K562 (cell line): ENCODE results near the gene PTGIS. TPM values are rescaled to one million over a fixed set of nuclear protein-coding genes. Genes with fewer than 3 reads are reported as not detected.

Experiments used
- ATAC-seq: fragments of 200-7000 bp; cut with Tn5 transposase; 3 replicates; pipeline ENCODE4 v1.9.1; 2020; ENCODE audit warnings: moderate library complexity
- BruUV-seq: library from RNA; stranded (reverse); fragments of 400-500 nt; replicated peaks from 2 replicates; lab custom pipeline; 2021; lab: Mats Ljungman, UMichigan
- CTCF ChIA-PET: fragments of 300-600 bp; formaldehyde crosslinking; extraction: SDS; loops from one replicate; lab custom pipeline; 2021; ENCODE audit warnings: low intra/inter-chr PET ratio; lab: Yijun Ruan, JAX
- POLR2A ChIA-PET: fragments of 300-600, 350-650 bp; sonication (Branson Sonifier 250); formaldehyde crosslinking; extraction: SDS; loops from one replicate; lab custom pipeline; 2021; ENCODE audit warnings: antibody characterized with exemption, inconsistent platforms; lab: Yijun Ruan, JAX
- DNase-seq, 4 experiments: peaks; one replicate each; pipeline versions ENCODE4 v3.0.0 to v3.0.0-alpha.2; 2011 to 2018; ENCODE audit warnings: low spot score in 3 of 4, mixed read lengths in 3 of 4; ENCODE audit errors: extremely low read depth in 1 of 4
- FAIRE-seq: peaks from 2 replicates; lab custom pipeline; 2011; peaks lifted over from hg19 to GRCh38; lab: Jason Lieb, UNC
- H2AFZ ChIP-seq: 2 replicates; pipeline ENCODE4 v1.6.0; 2011; ENCODE audit warnings: low read depth, low read length, control low read depth, inconsistent platforms
- H3K27ac ChIP-seq: fragments of 200-600 bp; 3 replicates; pipeline ENCODE4 v1.8.0; 2011; ENCODE audit warnings: low read depth, mild to moderate bottlenecking, control low read depth, inconsistent platforms, low read length, moderate library complexity, mixed read lengths; ENCODE audit errors: extremely low read depth
- H3K27me3 ChIP-seq, 2 experiments: fragments of 300-600 bp in 1 of 2; 2 replicates in 1 of 2; 3 replicates in 1 of 2; pipeline versions ENCODE4 v1.6.0 to v1.8.0; 2011; ENCODE audit warnings: inconsistent platforms in 2 of 2, low read length in 2 of 2, mild to moderate bottlenecking in 1 of 2, mixed read lengths in 1 of 2, moderate library complexity in 1 of 2; ENCODE audit not compliant: control insufficient read depth in 2 of 2, insufficient read depth in 2 of 2
- H3K36me3 ChIP-seq: fragments of 300-600 bp; 3 replicates; pipeline ENCODE4 v1.8.0; 2011; ENCODE audit warnings: mild to moderate bottlenecking, low read length, inconsistent platforms; ENCODE audit not compliant: control insufficient read depth, insufficient read depth
- H3K4me1 ChIP-seq, 2 experiments: fragments of 200-600 bp in 1 of 2; replicated peaks in 1 of 2; 2 replicates in 1 of 2; 3 replicates in 1 of 2; pipeline versions ENCODE4 v1.5.1 to v1.8.0; 2011; ENCODE audit warnings: inconsistent platforms in 2 of 2, low read length in 2 of 2, mild to moderate bottlenecking in 1 of 2, mixed read lengths in 1 of 2, moderate library complexity in 1 of 2; ENCODE audit not compliant: control insufficient read depth in 2 of 2, insufficient read depth in 2 of 2
- H3K4me2 ChIP-seq: 2 replicates; pipeline ENCODE4 v1.6.1; 2011; ENCODE audit warnings: low read length, control low read depth, inconsistent platforms, mixed read lengths; ENCODE audit not compliant: insufficient read depth
- H3K4me3 ChIP-seq: fragments of 200-600 bp; sonication (generic), shearing (Covaris generic); 2 replicates; pipeline ENCODE4 v1.5.1; 2016; ENCODE audit warnings: control low read depth, inconsistent platforms
- H3K79me2 ChIP-seq: fragments of 200-600 bp; 3 replicates; pipeline ENCODE4 v1.8.0; 2011; ENCODE audit warnings: low read length, inconsistent platforms; ENCODE audit not compliant: control insufficient read depth, insufficient read depth
- H3K9ac ChIP-seq, 2 experiments: 2 replicates each; pipeline versions ENCODE4 v1.6.0 to v1.6.1; 2011; ENCODE audit warnings: low read depth in 2 of 2, low read length in 2 of 2, control low read depth in 1 of 2, inconsistent platforms in 1 of 2, mild to moderate bottlenecking in 1 of 2, mixed read lengths in 1 of 2; ENCODE audit not compliant: insufficient read depth in 1 of 2
- H3K9me1 ChIP-seq: one replicate; pipeline ENCODE4 v1.6.0; 2011; ENCODE audit warnings: inconsistent platforms, mild to moderate bottlenecking, low read length, moderate library complexity; ENCODE audit not compliant: control insufficient read depth, insufficient read depth
- H3K9me3 ChIP-seq: replicated peaks from 2 replicates; pipeline ENCODE4 v1.5.1; 2011; ENCODE audit warnings: low read depth, low read length, inconsistent platforms; ENCODE audit not compliant: control insufficient read depth, insufficient read depth
- H4K20me1 ChIP-seq: replicated peaks from 2 replicates; pipeline ENCODE4 v1.6.1; 2011; ENCODE audit warnings: low read length, inconsistent platforms, mixed read lengths; ENCODE audit not compliant: control insufficient read depth, insufficient read depth
- CREB1 ChIP-seq, 2 experiments: sonication (generic) in 1 of 2; formaldehyde crosslinking in 1 of 2; IDR thresholded peaks; 2 replicates each; pipeline versions ENCODE4 v1.6.1 to v1.8.0; 2012 to 2022; ENCODE audit warnings: inconsistent platforms in 1 of 2, mild to moderate bottlenecking in 1 of 2, missing genetic modification reagents in 1 of 2, moderate library complexity in 1 of 2
- CXXC5 ChIP-seq: fragments of 250-450 bp; sonication (Bioruptor Pico); IDR thresholded peaks from 2 replicates; pipeline ENCODE4 v1.8.0; 2022; ENCODE audit warnings: inconsistent platforms, mild to moderate bottlenecking, moderate library complexity
- ELF4 ChIP-seq: fragments of 450-650 bp; formaldehyde crosslinking; IDR thresholded peaks from 2 replicates; pipeline ENCODE4 v1.4.0; 2022; ENCODE audit warnings: missing genetic modification characterization
- GATAD2B ChIP-seq: fragments of 450-650 bp; IDR thresholded peaks from 2 replicates; pipeline ENCODE4 v1.6.1; 2017; ENCODE audit warnings: mild to moderate bottlenecking, borderline replicate concordance
- HIVEP1 ChIP-seq: fragments of 250-450 bp; sonication (Bioruptor Pico); IDR thresholded peaks from 2 replicates; pipeline ENCODE4 v1.4.0; 2020; ENCODE audit warnings: mild to moderate bottlenecking
- HMG20A ChIP-seq: fragments of 450-650 bp; formaldehyde crosslinking; conservative IDR thresholded peaks from 2 replicates; pipeline ENCODE4 v1.4.0; 2020; ENCODE audit warnings: mild to moderate bottlenecking, mixed read lengths
- KAT7 ChIP-seq: sonication (generic); formaldehyde crosslinking; IDR thresholded peaks from 2 replicates; pipeline ENCODE4 v1.8.0; 2022; ENCODE audit warnings: missing genetic modification reagents, mild to moderate bottlenecking, borderline replicate concordance
- MCM3 ChIP-seq: fragments of 450-650 bp; IDR thresholded peaks from 2 replicates; pipeline ENCODE4 v1.6.1; 2016
- NR3C1 ChIP-seq: sonication (generic); formaldehyde crosslinking; IDR thresholded peaks from 2 replicates; pipeline ENCODE4 v1.8.1; 2022; ENCODE audit warnings: missing genetic modification reagents
- PRMT5 ChIP-seq: sonication (generic); formaldehyde crosslinking; IDR thresholded peaks from 2 replicates; pipeline ENCODE4 v1.5.0; 2020; ENCODE audit warnings: missing genetic modification reagents
- RBFOX2 ChIP-seq: fragments of 200-400 bp; formaldehyde crosslinking; IDR thresholded peaks from 2 replicates; pipeline ENCODE4 v1.6.1; 2017; ENCODE audit warnings: low read depth, mild to moderate bottlenecking, low read length, moderate library complexity
- RFX5 ChIP-seq: IDR thresholded peaks from 2 replicates; pipeline ENCODE4 v1.6.1; 2011; ENCODE audit warnings: low read depth, mild to moderate bottlenecking, improper control_type of control experiment, low read length
- SREBF1 ChIP-seq: fragments of 150-350 bp; IDR thresholded peaks from 2 replicates; pipeline ENCODE4 v1.6.1; 2014; ENCODE audit warnings: antibody characterized with exemption, low read depth, low read length, borderline replicate concordance
- ZNF121 ChIP-seq: sonication (generic); formaldehyde crosslinking; conservative IDR thresholded peaks from 2 replicates; pipeline ENCODE4 v1.8.0; 2022; ENCODE audit warnings: missing genetic modification reagents
- WGBS: fragments of 100-300 bp; shearing (Covaris generic); methylation state at CpG from one replicate; pipeline ENCODE4 v1.1.6; 2016; ENCODE audit warnings: low coverage, mixed read lengths; ENCODE audit not compliant: insufficient coverage; ENCODE audit errors: missing lambda C conversion rate; 5-methylcytosine and 5-hydroxymethylcytosine counted together
- in situ Hi-C: fragments of 300-500 bp; cut with MboI; formaldehyde crosslinking; loops from 4 replicates; pipeline ENCODE4 v1.15.0; 2018; ENCODE audit warnings: inconsistent platforms, mixed read lengths
- intact Hi-C: fragments of 100-400 bp; cut with micrococcal nuclease; formaldehyde crosslinking; loops from 2 replicates; pipeline ENCODE4 v1.14.2; 2022
- polyA plus RNA-seq, 8 experiments: library from polyadenylated mRNA; depleted of rRNA in 4 of 8; stranded (reverse) in 5 of 8; unstranded in 3 of 8; fragments of >200 nt; fragmentation: Nextera tagmentation in 2 of 8; fragmentation: Illumina TruSeq in 1 of 8; extraction: Ambion mirVana in 2 of 8; extraction: Trizol in 1 of 8; gene quantifications; 2 replicates each; pipeline versions ENCODE4 v1.2.1 to v1.2.3, GENCODE V29; 2011 to 2014; ENCODE audit warnings: inconsistent platforms in 1 of 8, missing spikeins in 1 of 8
- total RNA-seq, 7 experiments: library from RNA; depleted of rRNA in 6 of 7; stranded (reverse); fragments of >200 nt in 6 of 7; fragmentation: Illumina TruSeq in 2 of 7; extraction: Trizol in 2 of 7; gene quantifications; 2 replicates each; pipeline versions ENCODE4 v1.2.1 to v1.2.3, GENCODE V29; 2011 to 2021; ENCODE audit warnings: low replicate concordance in 1 of 7
- TF ChIP-seq, protein P1 (sequence below): fragments of 250-450 bp; sonication (Bioruptor Pico); IDR thresholded peaks from 2 replicates; pipeline ENCODE4 v1.4.0; 2020; ENCODE audit warnings: mild to moderate bottlenecking, moderate library complexity, borderline replicate concordance
- TF ChIP-seq, protein P2 (sequence below), 2 experiments: fragments of 450-650 bp; conservative IDR thresholded peaks; 2 replicates each; pipeline ENCODE4 v1.6.1; 2017; ENCODE audit warnings: mild to moderate bottlenecking in 2 of 2, moderate library complexity in 2 of 2

PTGIS gene
- total and polyA plus RNA-seq, 9 of the 15 experiments (the other 6 are each of a cell fraction or from before 2014, with no cell fraction given): not detected

GRCh38 chr20:49523767-49524360, 44.1 kb downstream of the PTGIS start:
- 8% methylated on average over 8 of the region's 8 CpGs for WGBS
- Histone ChIP-seq H3K4me2 (no peak overlapping the region), H3K27me3 (peaks cover 6 to 22% of the 10 kb centered on the region in 2 experiments; a peak in 3 of 5 replicates), H3K9me1 (no peaks in the 10 kb centered on the region), H3K4me1 (no peaks in the 10 kb centered on the region), H3K79me2 (no peaks in the 10 kb centered on the region), H3K27ac (no peak overlapping the region), H2AFZ (no peak overlapping the region), H3K4me3 (no peak overlapping the region), H3K36me3 (no peaks in the 10 kb centered on the region), H4K20me1 (no peaks in the 10 kb centered on the region), H3K9ac (no peak overlapping the region), H3K9me3 (no peaks in the 10 kb centered on the region)
- POLR2A ChIA-PET: interaction anchor here (2.5 kb wide), 1 partner anchor 15 kb away, joined by 8 read pairs; no protein-coding TSS in a partner anchor
- CTCF ChIA-PET: no interaction called here
- no peak for TF ChIP-seq HMG20A
- TF ChIP-seq ELF4 (CRISPR knock-in tag): no peak
- no peak for TF ChIP-seq SREBF1
- TF ChIP-seq GATAD2B: no peak
- TF ChIP-seq PRMT5 (CRISPR knock-in tag): no peak
- no peak for TF ChIP-seq RBFOX2
- TF ChIP-seq RFX5: no peak
- TF ChIP-seq KAT7: no peak
- no peak for TF ChIP-seq CREB1 (IDR thresholded peaks at IDR 0.05)
- TF ChIP-seq CREB1 (CRISPR knock-in tag; IDR thresholded peaks at IDR 0.05): no peak
- no peak for TF ChIP-seq NR3C1 (CRISPR knock-in tag)
- TF ChIP-seq, protein P1, sequence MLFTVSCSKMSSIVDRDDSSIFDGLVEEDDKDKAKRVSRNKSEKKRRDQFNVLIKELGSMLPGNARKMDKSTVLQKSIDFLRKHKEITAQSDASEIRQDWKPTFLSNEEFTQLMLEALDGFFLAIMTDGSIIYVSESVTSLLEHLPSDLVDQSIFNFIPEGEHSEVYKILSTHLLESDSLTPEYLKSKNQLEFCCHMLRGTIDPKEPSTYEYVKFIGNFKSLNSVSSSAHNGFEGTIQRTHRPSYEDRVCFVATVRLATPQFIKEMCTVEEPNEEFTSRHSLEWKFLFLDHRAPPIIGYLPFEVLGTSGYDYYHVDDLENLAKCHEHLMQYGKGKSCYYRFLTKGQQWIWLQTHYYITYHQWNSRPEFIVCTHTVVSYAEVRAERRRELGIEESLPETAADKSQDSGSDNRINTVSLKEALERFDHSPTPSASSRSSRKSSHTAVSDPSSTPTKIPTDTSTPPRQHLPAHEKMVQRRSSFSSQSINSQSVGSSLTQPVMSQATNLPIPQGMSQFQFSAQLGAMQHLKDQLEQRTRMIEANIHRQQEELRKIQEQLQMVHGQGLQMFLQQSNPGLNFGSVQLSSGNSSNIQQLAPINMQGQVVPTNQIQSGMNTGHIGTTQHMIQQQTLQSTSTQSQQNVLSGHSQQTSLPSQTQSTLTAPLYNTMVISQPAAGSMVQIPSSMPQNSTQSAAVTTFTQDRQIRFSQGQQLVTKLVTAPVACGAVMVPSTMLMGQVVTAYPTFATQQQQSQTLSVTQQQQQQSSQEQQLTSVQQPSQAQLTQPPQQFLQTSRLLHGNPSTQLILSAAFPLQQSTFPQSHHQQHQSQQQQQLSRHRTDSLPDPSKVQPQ (CRISPR knock-in tag): no peak
- no peak for TF ChIP-seq MCM3
- TF ChIP-seq CXXC5 (CRISPR knock-in tag): no peak
- TF ChIP-seq ZNF121: no peak
- TF ChIP-seq, protein P2, sequence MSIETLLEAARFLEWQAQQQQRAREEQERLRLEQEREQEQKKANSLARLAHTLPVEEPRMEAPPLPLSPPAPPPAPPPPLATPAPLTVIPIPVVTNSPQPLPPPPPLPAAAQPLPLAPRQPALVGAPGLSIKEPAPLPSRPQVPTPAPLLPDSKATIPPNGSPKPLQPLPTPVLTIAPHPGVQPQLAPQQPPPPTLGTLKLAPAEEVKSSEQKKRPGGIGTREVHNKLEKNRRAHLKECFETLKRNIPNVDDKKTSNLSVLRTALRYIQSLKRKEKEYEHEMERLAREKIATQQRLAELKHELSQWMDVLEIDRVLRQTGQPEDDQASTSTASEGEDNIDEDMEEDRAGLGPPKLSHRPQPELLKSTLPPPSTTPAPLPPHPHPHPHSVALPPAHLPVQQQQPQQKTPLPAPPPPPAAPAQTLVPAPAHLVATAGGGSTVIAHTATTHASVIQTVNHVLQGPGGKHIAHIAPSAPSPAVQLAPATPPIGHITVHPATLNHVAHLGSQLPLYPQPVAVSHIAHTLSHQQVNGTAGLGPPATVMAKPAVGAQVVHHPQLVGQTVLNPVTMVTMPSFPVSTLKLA (conservative IDR thresholded peaks at IDR 0.05): no peak
- TF ChIP-seq HIVEP1: no peak
- no peak for ATAC-seq
- BruUV-seq: no TSS peak
- intact Hi-C loops (no loop called here), in situ Hi-C loops (no loop called here)
- no peak for FAIRE-seq
- DNase-seq: no peak
